Fibroblast of lung (primary cell): ENCODE data around the gene LPCAT3. TPM values are rescaled to one million over a fixed set of nuclear protein-coding genes. Genes with fewer than 3 reads are reported as not detected.

ENCODE experiments used
- DNase-seq, 2 donors: peaks; one replicate each; pipeline versions ENCODE4 v3.0.0 to v3.0.0-alpha.2; 2010; ENCODE audit warnings: low read depth in 2 of 2
- H2AFZ ChIP-seq: 2 replicates; pipeline ENCODE4 v1.5.1; 2012; ENCODE audit warnings: low read length, control low read depth, inconsistent platforms
- H3K27ac ChIP-seq: 2 replicates; pipeline ENCODE4 v1.5.1; 2011; ENCODE audit warnings: low read length, control low read depth; ENCODE audit not compliant: insufficient read depth
- H3K27me3 ChIP-seq: 2 replicates; pipeline ENCODE4 v1.5.1; 2011; ENCODE audit warnings: mild to moderate bottlenecking, low read length; ENCODE audit not compliant: control insufficient read depth, insufficient read depth
- H3K36me3 ChIP-seq: 2 replicates; pipeline ENCODE4 v1.5.1; 2011; ENCODE audit warnings: low read length; ENCODE audit not compliant: control insufficient read depth, insufficient read depth
- H3K4me1 ChIP-seq: 2 replicates; pipeline ENCODE4 v1.5.1; 2011; ENCODE audit warnings: low read length; ENCODE audit not compliant: control insufficient read depth, insufficient read depth; ENCODE audit errors: extremely low read depth
- H3K4me2 ChIP-seq: 2 replicates; pipeline ENCODE4 v1.5.1; 2011; ENCODE audit warnings: low read length, control low read depth; ENCODE audit not compliant: insufficient read depth; ENCODE audit errors: extremely low read depth
- H3K4me3 ChIP-seq, 4 experiments: fragments of 200-600 bp in 1 of 4; sonication (generic) in 1 of 4; replicated peaks in 1 of 4; 2 replicates each; pipeline ENCODE4 v1.5.1; 2011 to 2016; ENCODE audit warnings: low read length in 4 of 4, low read depth in 3 of 4, mild to moderate bottlenecking in 3 of 4, control low read depth in 2 of 4, inconsistent platforms in 1 of 4, mixed read lengths in 1 of 4; ENCODE audit not compliant: insufficient read depth in 1 of 4; ENCODE audit errors: control extremely low read depth in 1 of 4
- H3K79me2 ChIP-seq: 2 replicates; pipeline ENCODE4 v1.5.1; 2012; ENCODE audit warnings: mild to moderate bottlenecking, low read length, inconsistent platforms; ENCODE audit not compliant: control insufficient read depth, insufficient read depth
- H3K9ac ChIP-seq: 2 replicates; pipeline ENCODE4 v1.5.1; 2011; ENCODE audit warnings: mild to moderate bottlenecking, low read length, control low read depth; ENCODE audit not compliant: insufficient read depth
- H3K9me3 ChIP-seq: 2 replicates; pipeline ENCODE4 v1.5.1; 2012; ENCODE audit warnings: low read depth, low read length; ENCODE audit not compliant: control insufficient read depth, insufficient read depth
- H4K20me1 ChIP-seq: 2 replicates; pipeline ENCODE4 v1.5.1; 2011; ENCODE audit warnings: low read length; ENCODE audit not compliant: control insufficient read depth, insufficient read depth; ENCODE audit errors: extremely low read depth
- EZH2 ChIP-seq: IDR thresholded peaks from 2 replicates; pipeline ENCODE4 v1.5.1; 2012; ENCODE audit warnings: low read length, control low read depth, mild to moderate bottlenecking; ENCODE audit errors: missing control alignments
- polyA plus RNA-seq, 2 donors: library from polyadenylated mRNA; depleted of rRNA in 1 of 2; stranded (reverse) in 1 of 2; unstranded in 1 of 2; fragments of >200 nt; gene quantifications; 2 replicates each; pipeline ENCODE4 v1.2.1, GENCODE V29; 2011 to 2012; ENCODE audit warnings: missing spikeins in 1 of 2
- total RNA-seq: library from RNA; depleted of rRNA; stranded (reverse); fragments of >200 nt; gene quantifications from 2 replicates; pipeline ENCODE4 v1.2.1, GENCODE V29; 2014
- TF ChIP-seq, protein P1 (sequence below), 2 donors: IDR thresholded peaks in 1 of 2; conservative IDR thresholded peaks in 1 of 2; 1 replicate in 1 of 2; 2 replicates in 1 of 2; pipeline ENCODE4 v1.5.1; 2011 to 2012; ENCODE audit warnings: low read length in 2 of 2, control low read depth in 1 of 2, inconsistent platforms in 1 of 2, low read depth in 1 of 2, mild to moderate bottlenecking in 1 of 2

Gene LPCAT3
- total and polyA plus RNA-seq, 2 donors (not counting 1 experiment from before 2014, with no cell fraction given) = 11.4 to 54.0 TPM

DNA sequence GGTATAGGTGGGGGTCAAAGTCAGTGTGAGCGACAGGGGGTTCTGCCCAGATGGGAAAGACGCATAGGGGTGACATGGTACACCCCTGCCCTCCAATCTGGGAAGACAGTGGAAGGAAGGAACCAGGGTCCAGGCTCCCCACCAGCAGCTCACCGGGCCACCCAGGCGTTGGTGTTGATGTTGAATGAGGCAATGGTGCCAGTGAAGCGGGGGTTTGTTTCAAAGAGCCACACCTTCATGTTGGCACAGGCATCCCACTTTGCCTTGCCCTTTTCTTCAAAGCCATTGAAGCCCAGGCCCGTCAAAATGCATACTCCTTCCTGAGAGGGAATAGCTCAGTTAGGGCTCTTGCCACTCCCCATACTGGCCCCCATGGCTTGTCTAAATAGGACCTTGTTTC, 40.1 kb downstream of the LPCAT3 start:
- Histone ChIP-seq H3K79me2 (no peaks in the 10 kb centered on the region), H4K20me1 (no peaks in the 10 kb centered on the region), H2AFZ (no peak overlapping the region), H3K4me2 (no peak overlapping the region), H3K36me3 (peaks cover 23% of the 10 kb centered on the region), H3K9me3 (no peaks in the 10 kb centered on the region), H3K4me3 (no peak overlapping the region), H3K9ac (no peak overlapping the region), H3K4me1 (no peaks in the 10 kb centered on the region), H3K27me3 (no peaks in the 10 kb centered on the region), H3K27ac (no peak overlapping the region)
- TF ChIP-seq EZH2 = no peak
- TF ChIP-seq, protein P1, sequence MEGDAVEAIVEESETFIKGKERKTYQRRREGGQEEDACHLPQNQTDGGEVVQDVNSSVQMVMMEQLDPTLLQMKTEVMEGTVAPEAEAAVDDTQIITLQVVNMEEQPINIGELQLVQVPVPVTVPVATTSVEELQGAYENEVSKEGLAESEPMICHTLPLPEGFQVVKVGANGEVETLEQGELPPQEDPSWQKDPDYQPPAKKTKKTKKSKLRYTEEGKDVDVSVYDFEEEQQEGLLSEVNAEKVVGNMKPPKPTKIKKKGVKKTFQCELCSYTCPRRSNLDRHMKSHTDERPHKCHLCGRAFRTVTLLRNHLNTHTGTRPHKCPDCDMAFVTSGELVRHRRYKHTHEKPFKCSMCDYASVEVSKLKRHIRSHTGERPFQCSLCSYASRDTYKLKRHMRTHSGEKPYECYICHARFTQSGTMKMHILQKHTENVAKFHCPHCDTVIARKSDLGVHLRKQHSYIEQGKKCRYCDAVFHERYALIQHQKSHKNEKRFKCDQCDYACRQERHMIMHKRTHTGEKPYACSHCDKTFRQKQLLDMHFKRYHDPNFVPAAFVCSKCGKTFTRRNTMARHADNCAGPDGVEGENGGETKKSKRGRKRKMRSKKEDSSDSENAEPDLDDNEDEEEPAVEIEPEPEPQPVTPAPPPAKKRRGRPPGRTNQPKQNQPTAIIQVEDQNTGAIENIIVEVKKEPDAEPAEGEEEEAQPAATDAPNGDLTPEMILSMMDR (conservative IDR thresholded peaks at IDR 0.05 in 1 of 2, IDR thresholded peaks at IDR 0.05 in 1 of 2; ENCODE audit: low read depth in 1 of 2, low read length in 2 of 2) = no peak
- DNase-seq = no peak

DNA sequence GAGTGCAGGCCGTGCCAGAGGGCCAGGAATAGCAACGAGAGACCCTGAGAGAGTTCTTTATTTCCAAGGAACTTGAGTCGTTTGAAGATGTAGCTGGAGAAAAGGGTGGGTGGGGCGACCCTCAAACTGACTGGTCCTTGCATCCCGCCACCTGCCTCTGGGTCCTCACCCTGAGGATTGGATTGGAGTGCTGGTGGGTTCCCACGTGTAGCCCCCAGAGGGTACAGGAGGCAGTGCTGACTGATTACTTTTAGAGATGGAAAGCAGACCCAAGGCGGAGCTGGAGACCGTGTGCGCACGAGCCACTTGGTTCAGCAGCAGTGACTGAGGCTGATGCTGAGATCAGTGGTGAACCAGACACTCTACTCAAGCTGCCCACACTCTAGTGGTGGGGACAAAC, 40.6 kb downstream of the LPCAT3 start:
- no peak for TF ChIP-seq EZH2
- TF ChIP-seq, protein P1 (conservative IDR thresholded peaks at IDR 0.05 in 1 of 2, IDR thresholded peaks at IDR 0.05 in 1 of 2; ENCODE audit: low read depth in 1 of 2, low read length in 2 of 2) = no peak
- DNase-seq = no peak
- H3K4me1 ChIP-seq = no peaks in the 10 kb centered on the region
- H3K9me3 ChIP-seq = no peaks in the 10 kb centered on the region
- no peaks in the 10 kb centered on the region for H3K27me3 ChIP-seq
- H3K36me3 ChIP-seq = peaks cover 23% of the 10 kb centered on the region
- H3K4me3 ChIP-seq = no peak overlapping the region
- H3K79me2 ChIP-seq = peaks cover 4% of the 10 kb centered on the region
- H3K9ac ChIP-seq = no peak overlapping the region
- no peaks in the 10 kb centered on the region for H4K20me1 ChIP-seq
- H3K27ac ChIP-seq = no peak overlapping the region
- no peak overlapping the region for H3K4me2 ChIP-seq
- no peak overlapping the region for H2AFZ ChIP-seq

DNA sequence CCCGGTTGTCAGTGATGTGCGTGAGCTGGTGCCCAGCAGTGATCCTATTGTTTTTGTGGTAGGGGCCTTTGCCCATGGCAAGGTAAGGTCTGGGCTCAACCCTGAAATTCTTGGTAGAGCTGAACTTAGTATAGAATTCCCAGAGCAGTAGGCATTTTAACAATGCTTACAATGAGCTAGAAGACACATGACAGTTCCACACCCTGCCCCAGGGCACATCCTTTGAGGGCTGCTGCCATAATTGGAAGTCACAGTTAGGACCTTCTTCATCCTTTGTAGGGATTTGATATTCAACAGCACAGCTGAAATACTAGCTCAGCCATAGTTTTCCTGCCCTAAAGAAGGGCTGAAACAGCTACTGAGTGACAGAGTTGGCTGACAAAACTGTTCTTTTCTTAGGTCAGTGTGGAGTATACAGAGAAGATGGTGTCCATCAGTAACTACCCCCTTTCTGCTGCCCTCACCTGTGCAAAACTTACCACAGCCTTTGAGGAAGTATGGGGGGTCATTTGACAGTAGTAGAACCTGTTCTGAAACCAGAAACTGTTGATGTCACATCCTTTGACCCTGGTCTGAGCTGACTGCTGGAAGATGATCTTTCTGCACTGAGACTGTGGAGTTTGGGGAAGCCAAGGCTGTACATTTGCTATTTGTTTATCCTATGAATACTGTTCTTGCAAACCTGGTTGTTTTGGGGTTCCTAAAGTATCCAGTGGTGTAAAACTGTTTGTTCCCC, 42.8 kb downstream of the LPCAT3 start:
- no peak for DNase-seq
- H3K9ac ChIP-seq = no peak overlapping the region
- H3K4me1 ChIP-seq = no peaks in the 10 kb centered on the region
- H3K4me3 ChIP-seq = no peak overlapping the region
- no peak for TF ChIP-seq EZH2
- TF ChIP-seq, protein P1 (conservative IDR thresholded peaks at IDR 0.05 in 1 of 2, IDR thresholded peaks at IDR 0.05 in 1 of 2; ENCODE audit: low read depth in 1 of 2, low read length in 2 of 2) = no peak
- H3K27me3 ChIP-seq = no peaks in the 10 kb centered on the region
- peaks cover 21% of the 10 kb centered on the region for H3K36me3 ChIP-seq
- no peak overlapping the region for H2AFZ ChIP-seq
- no peaks in the 10 kb centered on the region for H3K9me3 ChIP-seq
- H3K4me2 ChIP-seq = no peak overlapping the region
- H4K20me1 ChIP-seq = no peaks in the 10 kb centered on the region
- H3K27ac ChIP-seq = no peak overlapping the region
- H3K79me2 ChIP-seq = peaks cover 22% of the 10 kb centered on the region
